ENCODE measurements around the gene PLD1.
A peak's percentile ranks its signal among the peaks of the same experiment; 100 is the strongest.

Gene PLD1

GRCh38 chr3:171768986-171769385 is 41.3 kb downstream of the PLD1 start:
- DNase-seq (ENCODE audit: low read depth in 1 of 2, low spot score in 1 of 2) = no peak
- Histone ChIP-seq H3K4me3 (replicated peaks; ENCODE audit: insufficient read depth, low read length) (no peak overlapping the region), H3K27ac (replicated peaks) (no peak overlapping the region), H3K27me3 (ENCODE audit: insufficient read depth, poor library complexity, severe bottlenecking) (no peaks in the 10 kb centered on the region)
- TF ChIP-seq POLR2AphosphoS5 (IDR thresholded peaks at IDR 0.05; ENCODE audit: low read depth) (no peak), REST (IDR thresholded peaks at IDR 0.05; ENCODE audit: insufficient replicate concordance, low read depth) (no peak), SPI1 (IDR thresholded peaks at IDR 0.05; ENCODE audit: borderline replicate concordance, low read depth) (no peak), CTCF (IDR thresholded peaks at IDR 0.05; ENCODE audit: insufficient read depth, low read length) (no peak), GABPA (IDR thresholded peaks at IDR 0.05; ENCODE audit: low read depth) (no peak)

GRCh38 chr3:171768281-171768900 is 41.9 kb downstream of the PLD1 start:
- peak in 1 of 2 experiments; percentile 29 for DNase-seq (ENCODE audit: low read depth in 1 of 2, low spot score in 1 of 2)
- Histone ChIP-seq H3K27me3 (ENCODE audit: insufficient read depth, poor library complexity, severe bottlenecking) (no peaks in the 10 kb centered on the region), H3K27ac (replicated peaks) (no peak overlapping the region), H3K4me3 (replicated peaks; ENCODE audit: insufficient read depth, low read length) (no peak overlapping the region)
- TF ChIP-seq REST (IDR thresholded peaks at IDR 0.05; ENCODE audit: insufficient replicate concordance, low read depth) (no peak), POLR2AphosphoS5 (IDR thresholded peaks at IDR 0.05; ENCODE audit: low read depth) (no peak)

GRCh38 chr3:171765511-171765887 is 44.8 kb downstream of the PLD1 start:
- TF ChIP-seq SPI1 (IDR thresholded peaks at IDR 0.05; ENCODE audit: borderline replicate concordance, low read depth) (peak; percentile 80), REST (IDR thresholded peaks at IDR 0.05; ENCODE audit: insufficient replicate concordance, low read depth) (no peak), GABPA (IDR thresholded peaks at IDR 0.05; ENCODE audit: low read depth) (no peak)
- no peak for DNase-seq (ENCODE audit: low read depth in 1 of 2, low spot score in 1 of 2)
- Histone ChIP-seq H3K4me3 (replicated peaks; ENCODE audit: insufficient read depth, low read length) (no peak overlapping the region), H3K27me3 (ENCODE audit: insufficient read depth, poor library complexity, severe bottlenecking) (no peaks in the 10 kb centered on the region), H3K27ac (replicated peaks) (no peak overlapping the region)

- Histone ChIP-seq H3K27me3 (ENCODE audit: insufficient read depth, poor library complexity, severe bottlenecking) (no peaks in the 10 kb centered on the region), H3K4me3 (replicated peaks; ENCODE audit: insufficient read depth, low read length) (no peak overlapping the region), H3K27ac (replicated peaks) (no peak overlapping the region)
- TF ChIP-seq SPI1 (IDR thresholded peaks at IDR 0.05; ENCODE audit: borderline replicate concordance, low read depth) (no peak), CTCF (IDR thresholded peaks at IDR 0.05; ENCODE audit: insufficient read depth, low read length) (no peak), GABPA (IDR thresholded peaks at IDR 0.05; ENCODE audit: low read depth) (no peak), REST (IDR thresholded peaks at IDR 0.05; ENCODE audit: insufficient replicate concordance, low read depth) (no peak), POLR2AphosphoS5 (IDR thresholded peaks at IDR 0.05; ENCODE audit: low read depth) (no peak)
- DNase-seq (ENCODE audit: low read depth in 1 of 2, low spot score in 1 of 2) = no peak
These were observed 46.9 kb downstream of the PLD1 start for GRCh38 chr3:171763392-171763791.

Measured in HL-60 (cell line).